Measurements from ENCODE around the gene DUS1L.

Gene DUS1L

GRCh38 chr17:82035956-82036633, 29.5 kb downstream of the DUS1L start:
- Histone ChIP-seq H3K36me3 (peaks cover 39% of the 10 kb centered on the region), H3K27me3 (ENCODE audit: insufficient read depth, low read depth, severe bottlenecking) (no peaks in the 10 kb centered on the region), H3K27ac (no peak overlapping the region), H3K9me3 (ENCODE audit: severe bottlenecking) (no peaks in the 10 kb centered on the region), H3K4me3 (ENCODE audit: low read depth, low read length) (peak overlapping the region; percentile 92)
- no peak for TF ChIP-seq CTCF (IDR thresholded peaks at IDR 0.05; ENCODE audit: low read depth, low read length)
- DNase-seq, result no peak

- H3K27ac ChIP-seq, result no peak overlapping the region
- H3K36me3 ChIP-seq, result peaks cover 39% of the 10 kb centered on the region
- TF ChIP-seq CTCF (IDR thresholded peaks at IDR 0.05; ENCODE audit: low read depth, low read length), result no peak
- H3K27me3 ChIP-seq (ENCODE audit: insufficient read depth, low read depth, severe bottlenecking), result no peaks in the 10 kb centered on the region
- no peak overlapping the region for H3K4me3 ChIP-seq (ENCODE audit: low read depth, low read length)
- no peak for DNase-seq
- no peaks in the 10 kb centered on the region for H3K9me3 ChIP-seq (ENCODE audit: severe bottlenecking)
Measured at GRCh38 chr17:82035488-82035887, 30.1 kb downstream of the DUS1L start.

GRCh38 chr17:82034371-82035011, 31.1 kb downstream of the DUS1L start:
- no peak overlapping the region for H3K4me3 ChIP-seq (ENCODE audit: low read depth, low read length)
- no peak overlapping the region for H3K27ac ChIP-seq
- H3K9me3 ChIP-seq (ENCODE audit: severe bottlenecking), result no peaks in the 10 kb centered on the region
- no peaks in the 10 kb centered on the region for H3K27me3 ChIP-seq (ENCODE audit: insufficient read depth, low read depth, severe bottlenecking)
- H3K36me3 ChIP-seq, result peaks cover 39% of the 10 kb centered on the region
- peak; percentile 67 for DNase-seq
- no peak for TF ChIP-seq CTCF (IDR thresholded peaks at IDR 0.05; ENCODE audit: low read depth, low read length)

GRCh38 chr17:82033359-82034085, 32.1 kb downstream of the DUS1L start:
- H3K27ac ChIP-seq, result no peak overlapping the region
- H3K4me3 ChIP-seq (ENCODE audit: low read depth, low read length), result no peak overlapping the region
- no peak for DNase-seq
- peaks cover 49% of the 10 kb centered on the region for H3K36me3 ChIP-seq
- no peaks in the 10 kb centered on the region for H3K27me3 ChIP-seq (ENCODE audit: insufficient read depth, low read depth, severe bottlenecking)
- no peak for TF ChIP-seq CTCF (IDR thresholded peaks at IDR 0.05; ENCODE audit: low read depth, low read length)
- no peaks in the 10 kb centered on the region for H3K9me3 ChIP-seq (ENCODE audit: severe bottlenecking)

GRCh38 chr17:82031885-82032627, 33.5 kb downstream of the DUS1L start:
- Histone ChIP-seq H3K4me3 (ENCODE audit: low read depth, low read length) (peak overlapping the region; percentile 64), H3K27ac (peak overlapping the region; percentile 34), H3K9me3 (ENCODE audit: severe bottlenecking) (no peaks in the 10 kb centered on the region), H3K36me3 (peaks cover 53% of the 10 kb centered on the region), H3K27me3 (ENCODE audit: insufficient read depth, low read depth, severe bottlenecking) (no peaks in the 10 kb centered on the region)
- no peak for TF ChIP-seq CTCF (IDR thresholded peaks at IDR 0.05; ENCODE audit: low read depth, low read length)
- DNase-seq, result peak; percentile 83
